ENCODE results near the gene ZNF426. TPM values are rescaled to one million over a fixed set of nuclear protein-coding genes. Genes with fewer than 3 reads are reported as not detected.
"Not testable (repeated sequence)": the region's sequence is repeated elsewhere in the genome, so short reads cannot be mapped to it uniquely, and the experiment has no call there.

Gene ZNF426
- total RNA-seq, 1 experiment from 2014 or later = 4.6 TPM

- no peaks in the 10 kb centered on the region for H3K4me1 ChIP-seq
- no peak overlapping the region for H3K4me3 ChIP-seq (ENCODE audit: low read depth, low read length)
- Mint-ChIP-seq H3K27me3 (ENCODE audit: insufficient read depth, unreplicated experiment) (no peaks in the 10 kb centered on the region), H3K27ac (ENCODE audit: unreplicated experiment) (no peak overlapping the region), H3K4me1 (ENCODE audit: low read depth, unreplicated experiment) (no peaks in the 10 kb centered on the region), H3K9me3 (ENCODE audit: unreplicated experiment) (peaks cover 16% of the 10 kb centered on the region), H3K36me3 (ENCODE audit: insufficient read depth, unreplicated experiment) (no peaks in the 10 kb centered on the region), H3K4me3 (ENCODE audit: unreplicated experiment) (no peak overlapping the region)
- BruUV-seq (replicated peaks) = no TSS peak
- no peak for DNase-seq
- H3K27me3 ChIP-seq (replicated peaks; ENCODE audit: control insufficient read depth, insufficient read depth, low read length) = no peaks in the 10 kb centered on the region
- CTCF ChIA-PET = no interaction called here
- no peaks in the 10 kb centered on the region; the same call in 1 of the 2 replicates for H3K36me3 ChIP-seq (ENCODE audit: control insufficient read depth, insufficient read depth, low read length)
- TF ChIP-seq CTCF (IDR thresholded peaks at IDR 0.05; ENCODE audit: insufficient read depth in 1 of 2, low read depth in 1 of 2, low read length in 1 of 2, severe bottlenecking in 1 of 2, unreplicated experiment in 1 of 2) = no peak
- intact Hi-C loops (cut with micrococcal nuclease; ENCODE audit: unreplicated experiment) = no loop called here
- H3K9me3 ChIP-seq = peaks cover 12% of the 10 kb centered on the region
- POLR2A ChIA-PET = no interaction called here
Observed at GRCh38 chr19:9552536-9553274, 14.3 kb upstream of the ZNF426 start.

- Mint-ChIP-seq H3K4me3 (ENCODE audit: unreplicated experiment) (no peak overlapping the region), H3K27me3 (ENCODE audit: insufficient read depth, unreplicated experiment) (no peaks in the 10 kb centered on the region), H3K9me3 (ENCODE audit: unreplicated experiment) (peaks cover 16% of the 10 kb centered on the region), H3K36me3 (ENCODE audit: insufficient read depth, unreplicated experiment) (no peaks in the 10 kb centered on the region), H3K4me1 (ENCODE audit: low read depth, unreplicated experiment) (no peaks in the 10 kb centered on the region), H3K27ac (ENCODE audit: unreplicated experiment) (no peak overlapping the region)
- Histone ChIP-seq H3K4me1 (no peaks in the 10 kb centered on the region), H3K9me3 (peaks cover 9% of the 10 kb centered on the region), H3K27me3 (replicated peaks; ENCODE audit: control insufficient read depth, insufficient read depth, low read length) (no peaks in the 10 kb centered on the region), H3K36me3 (ENCODE audit: control insufficient read depth, insufficient read depth, low read length) (no peaks in the 10 kb centered on the region; the same call in 1 of the 2 replicates), H3K4me3 (ENCODE audit: low read depth, low read length) (no peak overlapping the region)
- ChIA-PET CTCF (no interaction called here), POLR2A (no interaction called here)
- no peak for TF ChIP-seq CTCF (IDR thresholded peaks at IDR 0.05; ENCODE audit: insufficient read depth in 1 of 2, low read depth in 1 of 2, low read length in 1 of 2, severe bottlenecking in 1 of 2, unreplicated experiment in 1 of 2)
- intact Hi-C loops (cut with micrococcal nuclease; ENCODE audit: unreplicated experiment) = no loop called here
- no peak for DNase-seq
- no TSS peak for BruUV-seq (replicated peaks)
Observed at GRCh38 chr19:9547870-9548269, 9.4 kb upstream of the ZNF426 start.

GRCh38 chr19:9541281-9541680, 2.8 kb upstream of the ZNF426 start:
- peaks cover 11% of the 10 kb centered on the region; the same call in 1 of the 2 replicates for H3K9me3 ChIP-seq
- BruUV-seq (replicated peaks); H3K4me3 ChIP-seq (ENCODE audit: low read depth, low read length); DNase-seq; H3K27me3 Mint-ChIP-seq (ENCODE audit: insufficient read depth, unreplicated experiment); H3K36me3 ChIP-seq (ENCODE audit: control insufficient read depth, insufficient read depth, low read length); H3K27ac Mint-ChIP-seq (ENCODE audit: unreplicated experiment); POLR2A ChIA-PET; H3K27me3 ChIP-seq (replicated peaks; ENCODE audit: control insufficient read depth, insufficient read depth, low read length); intact Hi-C loops (cut with micrococcal nuclease; ENCODE audit: unreplicated experiment); H3K4me1 Mint-ChIP-seq (ENCODE audit: low read depth, unreplicated experiment); CTCF ChIA-PET; H3K36me3 Mint-ChIP-seq (ENCODE audit: insufficient read depth, unreplicated experiment); H3K4me3 Mint-ChIP-seq (ENCODE audit: unreplicated experiment); H3K4me1 ChIP-seq: not testable (repeated sequence)
- H3K9me3 Mint-ChIP-seq (ENCODE audit: unreplicated experiment) = peaks cover 15% of the 10 kb centered on the region

GRCh38 chr19:9539921-9540320, 1.5 kb upstream of the ZNF426 start:
- peak overlapping the region; percentile 11 for H3K4me3 Mint-ChIP-seq (ENCODE audit: unreplicated experiment)
- H3K9me3 ChIP-seq = peaks cover 11% of the 10 kb centered on the region; the same call in 1 of the 2 replicates
- H3K27me3 Mint-ChIP-seq (ENCODE audit: insufficient read depth, unreplicated experiment); CTCF ChIA-PET; H3K27me3 ChIP-seq (replicated peaks; ENCODE audit: control insufficient read depth, insufficient read depth, low read length); BruUV-seq (replicated peaks); H3K4me1 Mint-ChIP-seq (ENCODE audit: low read depth, unreplicated experiment); POLR2A ChIA-PET; H3K4me1 ChIP-seq; H3K4me3 ChIP-seq (ENCODE audit: low read depth, low read length); DNase-seq; H3K36me3 ChIP-seq (ENCODE audit: control insufficient read depth, insufficient read depth, low read length); H3K36me3 Mint-ChIP-seq (ENCODE audit: insufficient read depth, unreplicated experiment): not testable (repeated sequence)
- H3K27ac Mint-ChIP-seq (ENCODE audit: unreplicated experiment) = peak overlapping the region; percentile 23
- peaks cover 15% of the 10 kb centered on the region for H3K9me3 Mint-ChIP-seq (ENCODE audit: unreplicated experiment)
- intact Hi-C loops (cut with micrococcal nuclease; ENCODE audit: unreplicated experiment) = loop anchor here (10.0 kb wide), 1 partner anchor 105 kb away; the partner anchor contains the start of gene ZNF266

- H3K27me3 ChIP-seq (replicated peaks; ENCODE audit: control insufficient read depth, insufficient read depth, low read length); H3K4me1 ChIP-seq; H3K36me3 ChIP-seq (ENCODE audit: control insufficient read depth, insufficient read depth, low read length); H3K27me3 Mint-ChIP-seq (ENCODE audit: insufficient read depth, unreplicated experiment); H3K4me1 Mint-ChIP-seq (ENCODE audit: low read depth, unreplicated experiment); DNase-seq; BruUV-seq (replicated peaks); H3K27ac Mint-ChIP-seq (ENCODE audit: unreplicated experiment); POLR2A ChIA-PET; CTCF ChIA-PET: not testable (repeated sequence)
- Mint-ChIP-seq H3K4me3 (ENCODE audit: unreplicated experiment) (peak overlapping the region; percentile 11), H3K36me3 (ENCODE audit: insufficient read depth, unreplicated experiment) (peaks cover 13% of the 10 kb centered on the region), H3K9me3 (ENCODE audit: unreplicated experiment) (peaks cover 15% of the 10 kb centered on the region)
- H3K9me3 ChIP-seq = peaks cover 11% of the 10 kb centered on the region; the same call in 1 of the 2 replicates
- intact Hi-C loops (cut with micrococcal nuclease; ENCODE audit: unreplicated experiment) = loop anchor here (10.0 kb wide), 1 partner anchor 104 kb away; the partner anchor contains the start of gene ZNF266
- peak overlapping the region; percentile 57 for H3K4me3 ChIP-seq (ENCODE audit: low read depth, low read length)
Observed at GRCh38 chr19:9539201-9539600, 756 bp upstream of the ZNF426 start.
